Stimulated activated CD4-positive, alpha-beta T cell treated with anti-CD3 and anti-CD28 coated beads, TNF-alpha, amount 100 ng/mL, for 24 hours (primary cell): ENCODE measurements around the gene MET.
"Not testable (repeated sequence)": the region's sequence is repeated elsewhere in the genome, so short reads cannot be mapped to it uniquely, and the experiment has no call there.

Source experiments
- DNase-seq, 3 experiments: peaks; one replicate each; pipeline ENCODE4 v3.0.0-alpha.2; 2020; ENCODE audit warnings: low read depth in 3 of 3

Gene MET

DNA sequence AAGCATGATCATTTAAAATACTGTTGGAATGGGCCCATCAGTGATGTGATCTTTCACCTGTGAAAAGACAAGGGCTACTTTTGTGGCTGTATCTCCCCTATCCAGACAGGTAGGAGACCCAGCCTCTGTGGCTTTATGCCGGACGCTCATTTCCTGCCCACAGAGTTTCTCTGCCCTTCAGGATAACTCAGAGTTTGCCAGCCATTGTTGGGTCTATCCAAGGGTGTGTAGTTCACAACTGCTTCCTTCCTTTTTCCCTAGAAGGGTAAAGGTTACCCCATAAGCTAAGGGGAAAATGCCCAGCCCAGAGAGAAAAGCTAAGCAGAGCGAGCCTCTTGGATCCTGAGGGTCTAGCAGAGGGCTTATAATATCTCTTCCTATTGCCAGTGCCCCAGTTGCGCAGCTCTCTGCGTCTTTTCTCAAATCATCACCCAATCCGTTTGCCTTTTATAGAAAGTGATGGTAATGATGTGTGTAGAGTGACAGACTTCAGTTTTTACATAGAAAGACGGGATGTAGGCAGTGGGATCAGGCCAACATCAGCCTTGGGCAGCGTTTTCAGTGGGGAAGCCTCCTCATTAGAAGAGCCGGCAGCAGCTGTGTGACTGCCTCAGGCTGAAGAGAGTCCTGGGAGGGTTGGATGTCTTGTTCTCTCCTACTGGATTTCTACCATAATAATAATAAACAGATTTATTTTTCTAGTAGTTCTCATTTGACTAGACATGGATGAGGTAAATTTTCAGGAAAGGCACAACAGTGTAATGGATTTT, 80.5 kb downstream of the MET start:
- DNase-seq = no peak

GRCh38 chr7:116753130-116753529, 81.1 kb downstream of the MET start:
- DNase-seq = no peak

- no peak for DNase-seq
These were observed 82.2 kb downstream of the MET start for GRCh38 chr7:116754186-116754585.

GRCh38 chr7:116757283-116757682, 85.3 kb downstream of the MET start:
- no peak for DNase-seq

- DNase-seq = not testable (repeated sequence)
These were observed 87.6 kb downstream of the MET start for GRCh38 chr7:116759642-116760041.

GRCh38 chr7:116762971-116763370, 91.0 kb downstream of the MET start:
- DNase-seq = no peak

- DNase-seq = no peak
These were observed 91.7 kb downstream of the MET start for GRCh38 chr7:116763647-116764046.

DNA sequence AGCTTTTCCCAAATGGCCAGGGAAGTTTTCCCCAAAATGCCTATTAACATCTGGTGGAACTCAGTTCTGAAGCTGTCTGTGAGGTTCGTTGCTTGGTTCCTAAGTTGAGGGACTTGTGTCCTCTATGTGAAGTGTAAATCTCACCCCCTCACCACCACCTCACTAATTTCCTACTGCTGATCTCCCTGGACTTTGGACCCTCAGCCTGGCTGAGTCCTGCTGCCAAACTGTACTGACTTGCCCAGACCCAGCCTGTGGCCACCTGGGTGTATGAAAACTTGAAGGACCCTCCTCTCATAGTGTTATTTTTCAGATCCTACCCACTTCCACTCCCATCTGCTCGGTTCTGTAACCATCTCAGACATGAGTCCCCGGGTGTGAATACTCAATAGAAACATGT, 94.9 kb downstream of the MET start:
- DNase-seq = no peak

- DNase-seq = no peak
These were observed 97.5 kb downstream of the MET start for GRCh38 chr7:116769546-116769945.

DNA sequence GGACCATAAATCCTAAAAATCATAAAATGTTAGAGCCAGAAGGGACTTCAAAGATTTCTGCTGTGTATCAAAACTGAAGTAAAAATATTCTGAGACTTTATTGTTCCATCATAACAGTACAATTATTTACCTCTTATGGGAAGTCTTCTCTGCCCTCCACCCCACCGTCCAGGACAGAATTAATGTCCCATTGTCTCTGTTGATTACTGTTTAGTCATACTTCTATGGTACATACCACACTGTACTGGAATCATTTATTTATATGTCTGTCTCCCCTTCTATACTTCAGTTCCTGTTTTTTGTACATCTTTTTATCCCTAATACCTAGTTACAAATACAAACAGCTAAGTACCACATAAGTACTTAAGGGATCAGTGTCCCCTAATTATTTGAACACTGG, 98.9 kb downstream of the MET start:
- DNase-seq = no peak

DNA sequence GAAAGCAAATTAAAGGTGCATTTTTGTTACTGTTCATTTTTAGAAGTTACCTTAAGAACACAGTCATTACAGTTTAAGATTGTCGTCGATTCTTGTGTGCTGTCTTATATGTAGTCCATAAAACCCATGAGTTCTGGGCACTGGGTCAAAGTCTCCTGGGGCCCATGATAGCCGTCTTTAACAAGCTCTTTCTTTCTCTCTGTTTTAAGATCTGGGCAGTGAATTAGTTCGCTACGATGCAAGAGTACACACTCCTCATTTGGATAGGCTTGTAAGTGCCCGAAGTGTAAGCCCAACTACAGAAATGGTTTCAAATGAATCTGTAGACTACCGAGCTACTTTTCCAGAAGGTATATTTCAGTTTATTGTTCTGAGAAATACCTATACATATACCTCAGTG, 99.6 kb downstream of the MET start:
- DNase-seq = no peak

GRCh38 chr7:116772423-116772863, 100.4 kb downstream of the MET start:
- DNase-seq = no peak

GRCh38 chr7:116772926-116773749, 101.1 kb downstream of the MET start:
- DNase-seq = no peak

- DNase-seq = no peak
These were observed 104.0 kb downstream of the MET start for GRCh38 chr7:116776046-116776445.

- no peak for DNase-seq
These were observed 104.8 kb downstream of the MET start for GRCh38 chr7:116776610-116777289.

DNA sequence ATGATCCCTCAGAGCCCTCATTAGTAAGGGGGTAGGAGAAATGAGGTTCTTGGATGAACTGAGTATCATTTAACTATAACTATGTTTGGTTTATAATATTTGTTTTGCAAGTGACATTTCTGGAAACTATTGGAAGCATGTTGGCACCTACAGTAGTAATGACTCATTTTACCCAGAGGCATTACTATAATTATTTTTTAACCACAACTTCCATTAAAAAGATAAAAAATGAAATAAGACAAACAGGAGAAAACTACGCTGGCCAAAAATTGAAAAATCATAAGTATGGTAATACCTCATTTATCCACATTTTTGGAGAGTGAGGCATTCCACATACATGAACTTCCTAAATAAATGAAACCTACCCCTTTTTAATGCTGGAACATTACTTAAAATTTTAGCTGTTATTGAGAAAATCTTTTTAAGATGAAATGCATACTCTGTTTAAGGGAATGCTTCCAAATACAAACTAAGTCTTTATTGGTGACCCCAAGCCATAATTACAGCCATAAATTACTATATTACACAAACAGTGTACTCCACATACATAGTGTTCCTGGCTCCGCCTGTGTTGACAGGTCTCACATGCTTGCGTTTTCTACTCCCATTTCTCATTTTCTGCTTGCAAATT, 105.8 kb downstream of the MET start:
- DNase-seq = no peak

DNA sequence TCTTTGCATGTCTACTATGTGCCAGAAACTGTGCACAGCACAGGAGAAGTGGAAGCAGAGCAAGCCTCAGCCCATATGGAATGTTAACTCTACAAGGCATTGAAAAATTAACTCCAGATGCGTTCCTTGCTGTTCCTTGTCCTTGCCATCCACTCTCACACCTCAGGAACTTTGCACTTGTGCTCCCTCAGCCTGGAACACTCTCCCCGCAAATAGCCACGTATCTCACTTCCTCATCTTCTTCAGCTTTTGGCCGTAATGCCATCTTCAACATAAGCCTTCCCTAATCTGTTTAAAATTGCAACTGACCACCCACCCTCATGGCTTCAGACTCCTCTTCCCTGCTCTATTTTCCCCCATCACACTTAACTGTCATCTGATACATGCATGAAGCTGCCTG, 107.2 kb downstream of the MET start:
- DNase-seq = no peak

GRCh38 chr7:116779931-116780330, 107.9 kb downstream of the MET start:
- no peak for DNase-seq

DNA sequence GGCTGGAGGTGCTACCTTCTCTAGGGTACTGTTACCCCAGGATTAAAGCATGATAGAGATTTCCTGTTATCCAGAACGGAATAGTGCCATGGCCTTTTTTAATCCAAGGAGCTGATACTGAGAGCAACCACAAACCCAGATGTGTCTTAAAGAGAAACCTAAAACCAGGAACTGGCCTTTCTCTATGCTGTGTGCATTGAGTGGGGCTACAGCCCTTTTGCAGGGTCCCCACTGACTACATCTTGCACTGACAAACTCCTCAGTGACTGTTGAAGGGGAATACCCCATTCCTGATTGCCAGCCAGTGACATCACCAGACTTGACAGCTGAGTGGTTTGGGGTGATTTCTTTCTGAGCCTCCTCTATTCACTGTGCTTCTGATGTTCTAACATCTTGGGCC, 108.5 kb downstream of the MET start:
- DNase-seq = no peak

GRCh38 chr7:116780966-116781365, 109.0 kb downstream of the MET start:
- DNase-seq = no peak

DNA sequence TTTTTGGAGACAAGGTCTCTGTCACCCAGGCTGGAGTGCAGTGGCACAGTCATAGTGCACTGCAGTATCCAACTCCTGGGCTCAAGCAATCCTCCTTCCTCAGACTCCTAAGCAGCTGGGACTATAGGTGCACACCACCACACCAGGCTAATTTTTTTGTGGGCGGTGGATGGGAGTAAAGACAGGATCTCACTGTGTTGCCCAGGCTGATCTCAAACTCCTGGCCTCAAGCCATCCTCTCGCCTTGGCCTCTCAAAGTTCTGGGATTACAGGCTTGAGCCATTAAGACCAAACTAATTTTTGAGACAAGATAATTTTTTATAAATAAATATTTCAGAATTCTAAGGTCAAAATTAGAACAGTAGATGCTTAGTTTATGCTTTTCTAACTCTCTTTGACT, 109.6 kb downstream of the MET start:
- no peak for DNase-seq

GRCh38 chr7:116782177-116782711, 110.2 kb downstream of the MET start:
- no peak for DNase-seq
